ENCODE data around the gene ANKS3. TPM values are rescaled to one million over a fixed set of nuclear protein-coding genes. Genes with fewer than 3 reads are reported as not detected.
A peak's percentile ranks its signal among the peaks of the same experiment; 100 is the strongest.

The ANKS3 gene
- total RNA-seq, 1 donor from 2014 or later, result 16.8 TPM

DNA sequence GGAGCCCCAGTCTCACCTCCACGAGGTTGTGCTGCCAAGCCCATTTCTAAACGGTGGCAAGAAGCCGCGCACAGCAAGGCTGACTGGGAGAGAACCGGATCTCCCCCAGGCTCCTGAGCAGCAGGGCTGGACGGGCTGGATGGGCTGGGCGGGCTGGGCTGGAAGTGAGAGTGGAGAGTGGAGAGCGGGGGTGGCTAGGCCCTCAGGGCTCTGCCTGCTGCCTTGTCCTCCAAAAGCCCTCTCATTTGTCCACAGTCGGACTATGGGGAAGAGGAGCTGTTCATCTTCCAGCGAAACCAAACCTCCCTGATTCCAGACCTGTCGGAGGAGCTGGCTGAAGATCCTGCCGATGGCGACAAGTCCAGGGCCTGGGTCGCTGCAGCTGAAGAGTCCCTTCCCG, 3.5 kb upstream of the ANKS3 start:
- no peaks in the 10 kb centered on the region for H3K36me3 ChIP-seq (ENCODE audit: control insufficient read depth, insufficient read depth, low read length)
- no peak for TF ChIP-seq CTCF (IDR thresholded peaks at IDR 0.05; ENCODE audit: insufficient read depth, low read length, severe bottlenecking)
- no peak for DNase-seq (ENCODE audit: low read depth)
- no peaks in the 10 kb centered on the region for H3K27me3 ChIP-seq (ENCODE audit: control insufficient read depth, insufficient read depth, low read length)
- FAIRE-seq, result no peak
- H3K4me3 ChIP-seq (ENCODE audit: low read depth, low read length), result no peak overlapping the region

DNA sequence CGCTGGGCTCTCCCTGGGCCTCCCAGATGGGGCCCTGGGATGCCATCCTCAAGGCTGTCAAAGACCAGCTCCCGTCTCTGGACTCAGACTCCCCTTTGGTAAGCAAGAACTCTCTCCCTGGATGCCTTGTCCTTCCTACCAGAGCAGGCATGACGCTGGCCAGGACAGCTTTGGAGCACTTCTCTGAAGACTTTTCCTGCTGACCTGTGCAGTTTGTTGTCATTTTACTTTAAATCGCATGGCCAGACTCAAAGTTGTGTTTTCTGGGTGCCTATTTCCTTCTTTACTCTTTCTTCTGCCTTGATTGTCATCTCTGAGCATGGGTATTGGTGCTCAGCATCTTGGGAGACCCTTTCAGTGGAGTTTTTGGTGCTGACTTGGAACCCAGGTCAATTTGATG, 2.5 kb upstream of the ANKS3 start:
- TF ChIP-seq CTCF (IDR thresholded peaks at IDR 0.05; ENCODE audit: insufficient read depth, low read length, severe bottlenecking), result no peak
- H3K4me3 ChIP-seq (ENCODE audit: low read depth, low read length), result no peak overlapping the region
- FAIRE-seq, result no peak
- DNase-seq (ENCODE audit: low read depth), result no peak
- H3K27me3 ChIP-seq (ENCODE audit: control insufficient read depth, insufficient read depth, low read length), result no peaks in the 10 kb centered on the region
- no peaks in the 10 kb centered on the region for H3K36me3 ChIP-seq (ENCODE audit: control insufficient read depth, insufficient read depth, low read length)

GRCh38 chr16:4734730-4735535, 862 bp upstream of the ANKS3 start:
- Histone ChIP-seq H3K36me3 (ENCODE audit: control insufficient read depth, insufficient read depth, low read length) (peaks cover 2% of the 10 kb centered on the region), H3K4me3 (ENCODE audit: low read depth, low read length) (peak overlapping the region; percentile 98), H3K27me3 (ENCODE audit: control insufficient read depth, insufficient read depth, low read length) (no peaks in the 10 kb centered on the region)
- FAIRE-seq (no peak), DNase-seq (ENCODE audit: low read depth) (peak; percentile 45)
- no peak for TF ChIP-seq CTCF (IDR thresholded peaks at IDR 0.05; ENCODE audit: insufficient read depth, low read length, severe bottlenecking)

DNA sequence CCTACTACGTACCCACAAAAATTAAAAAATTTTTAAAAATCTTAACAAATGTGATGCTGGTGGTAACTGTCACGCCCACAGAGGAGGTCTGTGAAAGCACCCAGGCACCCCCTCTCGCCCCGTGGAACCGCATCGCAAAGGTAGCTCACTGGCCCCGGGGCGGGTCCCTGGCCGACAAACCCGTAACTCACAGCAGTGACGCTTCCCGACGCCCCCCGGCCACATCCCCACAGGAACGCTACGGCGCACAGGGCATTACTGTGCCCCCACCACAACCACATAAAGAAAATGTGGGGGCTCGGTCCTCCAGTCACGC, 366 bp downstream of the ANKS3 start:
- no peak for FAIRE-seq
- TF ChIP-seq CTCF (IDR thresholded peaks at IDR 0.05; ENCODE audit: insufficient read depth, low read length, severe bottlenecking), result no peak
- DNase-seq (ENCODE audit: low read depth), result no peak
- Histone ChIP-seq H3K27me3 (ENCODE audit: control insufficient read depth, insufficient read depth, low read length) (no peaks in the 10 kb centered on the region), H3K36me3 (ENCODE audit: control insufficient read depth, insufficient read depth, low read length) (peaks cover 3% of the 10 kb centered on the region), H3K4me3 (ENCODE audit: low read depth, low read length) (peak overlapping the region; percentile 98)

DNA sequence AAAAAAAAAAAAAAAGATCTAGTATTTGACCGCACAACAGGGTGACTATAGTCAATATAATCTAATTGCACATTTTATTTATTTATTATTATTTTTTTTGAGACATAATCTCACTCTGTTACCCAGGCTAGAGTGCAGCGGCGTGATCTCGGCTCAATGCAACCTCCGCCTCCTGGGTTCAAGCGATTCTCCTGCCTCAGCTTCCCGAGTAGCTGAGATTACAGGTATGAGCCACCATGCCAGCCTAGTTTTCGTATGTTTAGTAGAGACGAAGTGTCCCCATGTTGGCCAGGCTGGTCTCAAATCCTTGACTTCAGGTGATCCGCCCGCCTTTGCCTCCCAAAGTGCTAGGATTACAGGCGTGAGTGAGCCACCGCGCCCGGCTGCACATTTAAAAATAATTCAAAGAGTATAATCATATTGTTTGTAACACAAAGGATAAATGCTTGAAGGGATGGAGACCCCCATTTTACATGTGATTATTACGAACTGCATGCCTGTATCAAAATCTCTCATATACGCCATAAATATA, 794 bp downstream of the ANKS3 start:
- H3K36me3 ChIP-seq (ENCODE audit: control insufficient read depth, insufficient read depth, low read length), result peaks cover 5% of the 10 kb centered on the region
- no peaks in the 10 kb centered on the region for H3K27me3 ChIP-seq (ENCODE audit: control insufficient read depth, insufficient read depth, low read length)
- DNase-seq (ENCODE audit: low read depth) (no peak), FAIRE-seq (no peak)
- TF ChIP-seq CTCF (IDR thresholded peaks at IDR 0.05; ENCODE audit: insufficient read depth, low read length, severe bottlenecking), result no peak
- peak overlapping the region; percentile 98 for H3K4me3 ChIP-seq (ENCODE audit: low read depth, low read length)

GRCh38 chr16:4729876-4730275, 4.2 kb downstream of the ANKS3 start:
- FAIRE-seq (no peak), DNase-seq (ENCODE audit: low read depth) (no peak)
- Histone ChIP-seq H3K27me3 (ENCODE audit: control insufficient read depth, insufficient read depth, low read length) (no peaks in the 10 kb centered on the region), H3K36me3 (ENCODE audit: control insufficient read depth, insufficient read depth, low read length) (peaks cover 13% of the 10 kb centered on the region), H3K4me3 (ENCODE audit: low read depth, low read length) (no peak overlapping the region)
- TF ChIP-seq CTCF (IDR thresholded peaks at IDR 0.05; ENCODE audit: insufficient read depth, low read length, severe bottlenecking), result no peak
